ENCODE results near the gene PDGFC.

PDGFC gene

DNA sequence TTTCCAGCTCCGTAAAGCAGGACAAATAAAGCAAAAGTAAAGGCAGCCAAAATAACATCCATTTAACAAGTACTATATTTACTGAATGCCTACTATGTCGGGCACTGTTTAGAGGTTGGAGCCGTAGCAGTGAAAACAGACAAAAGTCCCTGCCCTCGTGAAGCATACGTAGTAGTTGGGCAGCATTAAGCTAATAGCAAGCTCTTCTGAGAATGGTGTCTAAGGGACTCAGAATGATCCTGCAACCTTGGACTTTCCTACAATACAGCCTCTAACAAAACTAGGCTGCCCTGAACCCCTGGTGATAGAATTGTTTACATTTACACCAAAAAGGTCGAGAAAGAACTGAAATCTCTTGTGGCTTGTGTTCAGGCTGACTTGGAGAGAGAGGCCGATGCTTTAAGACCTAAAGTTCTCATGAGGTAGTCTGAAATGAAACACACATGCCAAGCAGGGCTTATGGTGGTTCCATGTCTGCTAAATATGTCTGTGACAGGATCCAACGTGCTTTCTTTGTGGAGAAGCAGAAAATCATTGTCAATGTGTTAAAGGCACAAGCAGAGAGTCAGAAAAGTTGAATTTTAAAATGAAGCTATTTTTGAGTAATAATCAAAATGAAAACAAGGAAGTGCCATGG, 898 bp upstream of the PDGFC start:
- DNase-seq: no peak

GRCh38 chr4:156971165-156971675, 379 bp downstream of the PDGFC start:
- DNase-seq: peak; percentile 59

DNA sequence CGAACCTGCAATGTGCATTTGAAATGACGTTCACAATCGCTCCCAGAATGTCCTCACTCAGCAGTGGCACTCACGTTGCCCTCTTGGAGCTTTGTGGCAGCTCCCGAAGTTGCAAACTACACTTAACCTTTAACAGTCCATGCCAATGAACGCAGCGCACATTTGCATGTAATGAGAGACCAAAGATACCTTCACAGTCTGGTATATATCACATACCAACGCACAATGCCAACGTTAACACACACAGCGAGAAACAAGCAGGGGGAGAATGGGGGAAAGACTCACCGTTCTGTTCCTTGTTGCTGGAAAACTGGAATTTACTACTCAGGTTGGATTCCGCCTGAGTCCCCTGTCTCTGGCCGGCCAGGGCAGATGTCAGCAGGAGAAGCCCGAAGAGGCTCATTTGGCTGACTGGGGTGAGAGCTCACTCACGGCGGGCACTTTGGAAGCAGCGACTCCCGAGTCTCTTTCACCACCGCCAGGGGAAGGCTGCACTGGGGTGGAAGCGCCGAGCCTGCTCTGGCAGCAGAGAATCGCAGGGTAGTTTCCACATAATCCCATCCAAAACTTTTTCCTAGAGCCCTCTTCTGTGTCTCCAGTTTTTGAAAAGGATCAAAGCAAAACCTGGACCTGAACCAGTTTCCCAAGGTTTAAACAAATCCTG, 966 bp downstream of the PDGFC start:
- peak; percentile 80 for DNase-seq

DNA sequence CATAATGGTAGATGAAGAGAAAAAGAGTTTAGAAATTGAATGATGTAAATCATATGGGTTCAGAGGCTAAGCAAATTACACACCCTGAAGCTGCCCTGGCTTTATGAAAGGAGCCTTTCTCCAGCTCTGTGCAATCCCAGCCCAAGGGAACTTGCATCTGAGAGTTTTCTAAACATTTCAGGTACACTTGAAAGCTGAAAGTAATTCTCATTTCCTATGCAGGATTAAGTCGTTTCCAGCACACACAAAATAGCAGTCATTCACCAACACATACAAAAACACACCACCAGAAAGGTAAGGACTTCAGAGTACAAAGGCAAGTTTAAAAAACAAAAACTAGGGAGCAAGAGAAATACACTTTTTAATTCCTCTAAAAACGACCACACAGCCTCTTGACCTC, 1.7 kb downstream of the PDGFC start:
- DNase-seq: no peak

DNA sequence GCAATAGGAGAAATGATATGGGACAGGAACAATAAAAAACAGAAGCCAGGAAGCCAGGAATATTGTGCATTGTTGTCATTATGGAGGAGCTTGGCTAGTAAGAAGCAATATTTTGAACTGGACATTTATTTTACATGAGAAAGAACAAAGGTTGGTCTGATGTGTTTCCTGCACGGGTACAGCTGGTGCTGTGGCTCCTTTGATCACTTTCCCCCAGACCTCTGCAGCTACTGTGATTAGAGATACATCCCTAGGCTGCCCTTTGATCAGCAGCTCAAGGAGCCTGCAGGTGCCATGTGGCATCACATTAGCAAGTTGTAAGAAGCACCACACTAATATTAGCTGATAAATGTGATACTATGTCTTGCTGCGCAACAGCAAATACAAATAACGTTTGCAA, 2.5 kb downstream of the PDGFC start:
- no peak for DNase-seq

DNA sequence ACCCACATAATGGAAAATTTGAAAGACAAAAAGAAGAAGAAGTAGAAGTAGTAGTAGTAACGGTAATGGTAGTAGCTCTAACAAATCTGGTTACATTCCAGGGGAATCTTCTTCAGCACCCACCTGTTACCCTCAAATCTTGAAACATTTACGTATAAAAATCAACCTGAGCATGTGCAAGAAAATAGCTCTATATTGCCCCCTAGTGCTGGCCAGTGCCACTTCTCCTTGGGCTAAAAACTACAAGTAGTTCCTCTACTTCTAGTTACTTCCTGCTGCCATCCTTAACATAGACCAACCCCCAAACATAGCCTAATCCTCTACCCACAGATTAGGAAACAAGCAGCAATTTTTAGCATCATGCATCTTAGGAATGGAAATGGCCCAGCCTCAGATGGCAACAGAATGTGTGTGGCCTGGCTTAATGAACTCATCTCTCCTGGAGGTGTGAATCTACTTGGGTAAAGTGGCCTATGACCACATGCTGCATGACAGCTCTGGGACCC, 3.1 kb downstream of the PDGFC start:
- peak; percentile 58 for DNase-seq

DNA sequence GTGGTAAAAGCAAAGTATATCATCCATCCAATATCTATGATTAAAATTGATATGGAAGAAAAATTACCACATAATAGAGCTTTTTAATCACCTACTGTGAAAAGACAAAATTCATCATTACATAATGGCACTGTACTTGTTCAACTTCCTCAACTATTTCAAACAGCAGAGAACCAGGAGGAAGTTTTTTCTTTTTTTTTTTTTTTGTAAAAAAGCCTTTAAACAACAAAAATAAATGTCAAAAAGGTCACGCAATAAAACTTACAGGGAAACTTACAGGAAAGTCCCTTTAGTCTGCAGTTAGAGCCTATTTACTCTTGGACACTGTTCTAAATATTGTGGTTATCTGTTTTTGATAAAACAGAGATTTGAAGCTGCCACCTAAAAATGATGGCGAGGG, 4.8 kb downstream of the PDGFC start:
- DNase-seq: no peak

GRCh38 chr4:156963419-156963818, 8.2 kb downstream of the PDGFC start:
- DNase-seq: no peak

- no peak for DNase-seq
Measured at GRCh38 chr4:156962528-156962974, 9.0 kb downstream of the PDGFC start.

DNA sequence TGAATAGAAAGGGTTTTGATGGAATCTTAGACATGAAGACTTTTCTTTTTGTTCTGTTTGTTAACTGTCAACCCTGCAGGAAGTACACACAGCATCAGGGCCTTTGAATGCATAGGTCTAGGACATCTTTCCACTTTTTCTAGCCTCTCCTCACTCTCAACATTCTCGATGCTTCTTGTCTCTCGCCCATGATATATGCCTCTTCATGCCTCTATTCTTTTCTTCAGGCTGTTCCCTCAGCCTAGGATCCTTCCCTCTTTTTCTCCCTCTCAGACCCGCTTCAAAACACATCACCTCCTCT, 9.6 kb downstream of the PDGFC start:
- DNase-seq: no peak

GRCh38 chr4:156961196-156962057, 10.2 kb downstream of the PDGFC start:
- DNase-seq: no peak

GRCh38 chr4:156959298-156959702, 12.3 kb downstream of the PDGFC start:
- DNase-seq: no peak

DNA sequence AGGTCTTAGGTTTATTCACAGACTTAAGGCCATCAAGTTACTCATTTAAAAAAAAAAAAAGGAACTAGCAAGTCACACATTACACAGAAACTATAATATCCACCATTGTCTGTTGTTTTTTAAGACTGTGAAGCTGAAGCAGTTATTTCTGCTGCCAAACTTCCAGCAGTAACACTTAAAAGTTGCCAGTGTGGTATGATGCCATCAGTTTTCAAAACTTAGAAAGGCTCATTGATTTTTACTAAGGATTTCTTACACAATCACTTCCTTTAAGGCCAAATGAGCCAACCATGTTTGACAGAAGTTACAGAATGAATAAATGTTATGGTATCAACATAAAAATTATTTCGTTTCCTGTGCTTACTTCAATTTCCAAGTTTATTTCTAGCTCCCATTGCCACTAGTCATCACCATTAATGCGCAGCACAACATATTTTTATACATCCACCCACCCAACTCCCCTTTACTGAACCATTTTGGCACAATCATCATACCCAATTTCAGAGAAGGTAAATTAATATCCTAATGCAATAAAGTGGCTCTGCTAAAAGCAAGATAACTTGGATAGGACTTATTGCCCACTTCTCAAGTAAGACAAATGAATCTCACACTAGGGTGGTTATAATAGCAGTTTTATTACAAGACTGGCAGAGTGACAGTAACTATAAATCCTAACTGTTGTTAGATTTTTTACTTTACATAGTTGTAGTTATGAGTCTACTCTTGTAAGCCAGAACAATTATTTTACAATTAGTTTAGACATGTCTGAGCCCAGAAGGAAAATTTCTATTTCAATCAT, 13.1 kb downstream of the PDGFC start:
- no peak for DNase-seq

GRCh38 chr4:156957556-156957955, 14.0 kb downstream of the PDGFC start:
- no peak for DNase-seq

DNA sequence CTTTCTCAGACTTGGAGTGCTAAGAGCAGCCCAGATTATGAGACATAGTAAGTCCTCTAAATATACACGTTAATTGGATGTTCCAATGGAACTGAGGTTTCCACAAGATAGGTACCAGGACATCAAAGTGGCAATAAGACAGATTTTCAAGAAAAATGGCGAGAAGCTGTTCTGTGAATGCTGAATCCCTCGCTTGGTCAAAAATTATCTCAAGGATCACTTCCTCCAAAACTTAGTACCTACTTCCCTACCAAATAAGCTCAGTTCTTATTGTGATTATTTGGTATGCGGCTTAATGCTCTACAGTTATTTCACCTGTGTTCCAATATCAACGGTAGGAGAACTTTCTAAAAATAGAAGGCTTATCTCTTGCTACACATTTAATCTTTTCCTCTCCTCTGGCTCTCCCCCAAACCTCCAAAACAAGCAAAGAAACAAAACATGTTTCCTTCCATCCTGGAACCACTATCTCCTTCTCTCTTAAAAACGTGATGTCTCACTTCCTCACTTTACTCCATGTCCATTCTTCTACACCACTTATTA, 14.7 kb downstream of the PDGFC start:
- no peak for DNase-seq

- DNase-seq: no peak
Measured at GRCh38 chr4:156956359-156956758, 15.2 kb downstream of the PDGFC start.

DNA sequence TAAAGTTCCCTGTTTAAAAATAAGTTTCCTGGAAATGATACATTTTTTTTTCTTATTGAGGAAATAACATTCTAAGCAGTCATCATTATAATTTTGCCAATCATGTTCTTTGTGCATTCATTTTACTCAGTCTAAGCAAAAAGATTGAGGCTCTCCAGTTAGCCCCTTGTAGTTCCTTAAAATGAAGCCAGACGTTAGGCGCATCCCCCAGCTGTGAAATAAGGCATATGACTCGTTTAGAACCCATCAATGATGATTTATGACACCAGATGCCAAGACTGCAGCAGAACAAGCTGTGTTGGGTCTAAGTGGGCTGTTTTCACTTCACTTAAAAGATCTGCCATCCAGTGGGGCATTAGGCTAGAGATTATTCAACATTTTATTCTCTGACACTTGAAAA, 17.0 kb downstream of the PDGFC start:
- DNase-seq: no peak

GRCh38 chr4:156953951-156954350, 17.6 kb downstream of the PDGFC start:
- no peak for DNase-seq

DNA sequence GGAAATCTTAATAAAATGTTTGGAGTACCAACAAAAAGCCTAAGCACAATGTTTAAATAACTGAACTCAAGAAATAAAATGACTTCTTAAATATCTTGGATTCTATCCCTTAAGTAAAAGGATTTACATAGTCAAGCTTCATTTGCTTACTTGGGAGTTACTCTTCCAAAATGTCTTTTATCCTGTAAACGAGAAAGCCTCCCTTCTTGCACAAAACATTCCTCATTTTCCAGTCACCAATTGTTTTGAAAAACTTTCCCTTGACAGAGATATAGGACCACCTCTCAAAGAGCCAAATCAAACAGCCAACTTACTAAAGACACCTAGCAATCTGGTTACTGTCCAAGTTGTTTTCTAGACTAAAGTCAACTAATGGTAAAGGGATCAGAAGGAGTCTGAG, 18.6 kb downstream of the PDGFC start:
- no peak for DNase-seq

GRCh38 chr4:156952078-156952759, 19.4 kb downstream of the PDGFC start:
- DNase-seq: no peak

- no peak for DNase-seq
Measured at GRCh38 chr4:156950948-156951347, 20.7 kb downstream of the PDGFC start.

DNA sequence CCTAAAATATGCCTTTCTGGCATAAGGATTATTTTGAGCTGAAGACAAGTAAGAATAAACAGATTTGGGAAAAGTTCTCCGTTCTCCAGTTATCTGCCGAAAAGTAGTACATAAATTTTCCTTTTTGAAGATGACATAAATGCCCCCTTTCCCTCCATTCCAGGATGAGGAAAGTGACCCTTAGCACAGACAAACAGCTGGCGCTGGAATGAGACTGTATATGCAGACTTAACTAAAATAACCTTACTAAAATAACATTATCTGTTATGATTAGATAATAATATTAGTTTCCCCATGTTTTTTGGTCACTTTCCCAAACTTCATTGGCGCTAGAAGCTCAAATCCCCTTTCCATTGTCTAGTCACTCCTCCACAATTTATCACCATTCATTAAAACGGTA, 21.5 kb downstream of the PDGFC start:
- no peak for DNase-seq

All from left hindlimb (tissue), 1 donor.